ENCODE measurements around the gene FAM210A.
"Not testable (repeated sequence)": the region's sequence is repeated elsewhere in the genome, so short reads cannot be mapped to it uniquely, and the experiment has no call there.

FAM210A gene, protein sequence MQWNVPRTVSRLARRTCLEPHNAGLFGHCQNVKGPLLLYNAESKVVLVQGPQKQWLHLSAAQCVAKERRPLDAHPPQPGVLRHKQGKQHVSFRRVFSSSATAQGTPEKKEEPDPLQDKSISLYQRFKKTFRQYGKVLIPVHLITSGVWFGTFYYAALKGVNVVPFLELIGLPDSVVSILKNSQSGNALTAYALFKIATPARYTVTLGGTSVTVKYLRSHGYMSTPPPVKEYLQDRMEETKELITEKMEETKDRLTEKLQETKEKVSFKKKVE

GRCh38 chr18:13726232-13726971 lies at the start of gene FAM210A, which contains the start of gene RNMT:
Gene FAM210A (minus strand): TSS chr18:13726558. CDS start chr18:13682077, 44,481 bp downstream.
Gene RNMT (plus strand): TSS chr18:13726673. CDS start chr18:13731518, 4,845 bp downstream.
- DNase-seq: peak; percentile 87 to 94 (median 93)

- no peak for DNase-seq
These were observed 48.7 kb upstream of the FAM210A start for GRCh38 chr18:13775058-13775457.

GRCh38 chr18:13762690-13763439 lies 36.5 kb upstream of the FAM210A start:
- DNase-seq: no peak

GRCh38 chr18:13760047-13760446 lies 33.7 kb upstream of the FAM210A start:
- no peak for DNase-seq

DNA sequence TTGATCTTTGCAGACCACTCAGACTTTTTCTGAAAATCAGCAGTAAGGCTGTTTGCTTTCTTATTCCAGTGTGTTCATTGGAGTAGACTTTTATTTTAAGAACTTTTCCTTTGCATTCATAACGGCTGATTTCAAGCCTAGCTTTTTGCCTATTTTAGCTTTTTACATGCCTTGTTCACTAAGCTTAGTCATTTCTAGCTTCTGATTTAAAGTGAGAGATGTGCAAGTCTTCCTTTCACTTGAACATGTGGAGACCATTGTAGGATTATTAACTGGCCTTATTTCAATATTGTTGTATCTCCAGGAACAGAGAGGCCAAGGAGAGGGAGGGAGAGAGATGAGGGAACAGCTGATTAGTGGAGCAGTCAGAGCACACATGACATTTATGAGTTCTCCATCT lies 32.3 kb upstream of the FAM210A start:
- no peak for DNase-seq

DNA sequence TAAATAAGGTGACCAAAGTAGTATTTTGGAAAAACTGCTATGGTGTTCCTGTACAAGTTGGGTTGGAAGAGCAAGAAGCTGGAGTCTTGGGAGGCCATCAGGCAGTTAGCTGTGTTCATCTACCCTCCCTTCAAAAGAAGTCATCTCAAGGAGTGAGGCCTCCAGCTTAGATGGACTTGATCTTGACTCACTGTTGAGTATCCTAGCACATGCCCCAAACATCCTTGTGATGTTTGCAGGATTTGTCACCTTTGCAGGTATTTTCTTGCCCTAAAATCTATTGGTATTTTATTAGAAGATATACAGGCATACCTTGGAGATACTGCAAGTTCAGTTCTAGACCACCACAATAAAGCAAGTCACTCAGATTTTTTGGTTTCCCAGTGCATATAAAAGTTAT lies 30.3 kb upstream of the FAM210A start:
- no peak for DNase-seq

GRCh38 chr18:13756261-13756660 lies 29.9 kb upstream of the FAM210A start:
- DNase-seq: no peak

- not testable (repeated sequence) for DNase-seq
These were observed 25.2 kb upstream of the FAM210A start for GRCh38 chr18:13751599-13751998.

DNA sequence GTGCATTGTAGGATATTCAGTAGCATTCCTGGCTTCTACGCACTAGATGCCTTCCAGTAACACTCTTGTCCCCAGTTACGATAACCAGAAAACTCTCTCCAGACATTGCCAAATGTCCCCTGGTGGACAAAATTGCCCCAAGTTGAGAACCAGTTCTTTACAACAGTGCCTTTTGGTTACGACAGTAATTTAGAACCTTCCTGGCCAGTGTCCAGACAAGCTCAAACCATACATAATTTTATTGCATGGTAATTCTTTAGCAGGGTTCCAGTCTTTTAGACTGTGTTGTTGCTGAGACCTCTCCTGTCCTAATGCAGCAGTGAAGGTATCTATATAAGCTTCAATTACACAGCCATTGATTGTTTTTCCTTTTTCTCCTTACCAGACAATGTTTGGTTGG lies 20.3 kb upstream of the FAM210A start:
- DNase-seq: no peak

DNA sequence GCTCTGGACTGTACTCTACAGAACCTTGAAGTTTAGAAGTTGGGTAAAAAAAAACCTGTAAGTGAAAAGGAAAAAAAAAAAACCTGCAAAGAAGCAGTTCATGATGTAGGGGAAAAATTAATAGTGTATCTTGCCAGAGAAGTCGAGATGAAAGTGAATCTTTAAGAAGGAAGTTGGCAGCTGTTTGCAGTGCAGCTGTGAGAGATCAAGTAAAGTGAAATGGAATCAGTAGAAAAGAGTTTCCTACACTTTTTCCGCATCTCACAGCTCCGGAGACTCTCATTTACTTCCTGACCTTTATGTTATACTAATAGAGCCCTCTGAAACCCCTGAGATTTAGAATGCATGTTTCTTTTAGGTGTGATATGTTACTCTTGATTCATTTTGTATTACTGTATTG lies 19.3 kb upstream of the FAM210A start:
- no peak for DNase-seq

GRCh38 chr18:13735681-13736080 lies 9.3 kb upstream of the FAM210A start:
- no peak for DNase-seq

DNA sequence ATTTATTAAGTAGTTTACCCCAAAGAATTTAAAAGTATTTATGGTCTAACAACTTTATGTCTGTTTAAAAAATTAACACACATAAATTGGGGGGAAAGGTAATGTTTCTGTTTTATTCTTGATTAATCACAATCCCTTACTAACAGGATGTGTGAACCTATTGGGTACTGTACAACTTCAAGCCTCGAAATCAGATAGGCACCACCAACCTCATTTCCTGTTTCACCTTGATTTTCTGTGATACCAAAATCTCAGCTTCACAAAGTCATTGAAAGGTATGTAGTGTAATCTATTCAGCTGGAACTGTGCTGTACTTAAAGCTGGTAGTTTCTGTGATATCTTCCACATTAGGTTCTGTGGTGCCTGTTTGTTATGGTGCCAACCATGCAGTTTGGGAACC lies 4.1 kb upstream of the FAM210A start:
- DNase-seq: peak in 3 of 6 experiments; percentile 4 to 13 (median 6)

GRCh38 chr18:13726972-13727331 lies 594 bp upstream of the FAM210A start:
- peak in 3 of 6 experiments; percentile 22 to 49 (median 29) for DNase-seq

GRCh38 chr18:13725566-13726231 lies 659 bp downstream of the FAM210A start:
- DNase-seq: peak in 2 of 6 experiments; percentile 26 to 52

DNA sequence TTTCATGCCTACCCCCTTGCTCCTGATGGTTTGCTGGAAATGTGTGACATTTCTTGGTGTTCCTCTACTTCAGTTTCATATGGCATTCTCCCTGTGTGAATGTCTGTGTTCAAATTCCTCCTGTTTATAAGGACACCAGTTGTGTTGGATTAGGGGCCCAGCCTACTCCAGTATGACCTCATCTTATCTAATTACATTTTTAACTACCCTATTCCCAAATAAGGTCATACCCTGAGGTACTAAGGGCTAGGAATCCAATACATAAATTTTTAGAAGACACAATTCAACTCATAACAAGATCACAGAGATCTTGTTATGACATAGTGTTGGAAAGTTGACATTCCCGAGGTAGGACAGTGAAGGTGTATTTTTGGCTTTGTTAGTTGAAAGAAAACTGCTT lies 5.5 kb downstream of the FAM210A start:
- DNase-seq: no peak

- DNase-seq: no peak
These were observed 6.2 kb downstream of the FAM210A start for GRCh38 chr18:13720123-13720522.

DNA sequence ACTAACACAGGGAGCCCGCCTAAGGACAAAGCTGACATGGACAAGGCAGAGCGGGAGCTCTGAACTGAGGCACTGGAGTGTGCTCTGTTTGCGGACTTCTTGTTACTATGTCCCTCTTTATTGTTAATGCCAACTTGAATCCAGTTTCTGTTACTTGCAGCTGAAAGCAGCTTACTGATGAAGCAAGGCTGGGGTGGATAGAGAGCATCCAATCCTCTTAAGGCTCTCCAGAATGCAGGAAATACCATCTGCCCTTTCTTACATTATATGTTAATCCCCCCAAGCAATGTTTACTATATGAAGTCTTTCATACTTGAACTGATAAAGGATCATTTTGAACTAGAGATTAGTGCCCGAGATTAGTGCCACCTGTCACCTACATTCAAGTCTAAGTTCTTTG lies 9.4 kb downstream of the FAM210A start:
- DNase-seq: no peak

DNA sequence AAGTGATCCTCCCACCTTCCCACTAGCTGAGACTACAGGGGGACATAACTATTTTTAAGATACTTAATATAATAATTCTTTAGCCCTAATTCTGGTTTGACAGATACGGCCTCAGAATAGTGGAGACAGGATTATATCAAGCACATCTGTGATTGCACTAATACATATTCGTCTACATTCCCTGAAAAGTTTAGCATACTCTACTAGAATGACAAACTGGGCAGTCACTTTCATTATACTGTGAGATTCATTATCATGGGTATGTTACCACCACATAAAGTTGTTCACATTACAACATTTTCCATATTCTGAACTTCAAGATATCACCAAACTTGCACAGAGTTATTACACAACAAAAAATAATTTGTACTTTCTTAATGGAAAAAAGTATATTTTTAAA lies 11.0 kb downstream of the FAM210A start:
- no peak for DNase-seq

DNA sequence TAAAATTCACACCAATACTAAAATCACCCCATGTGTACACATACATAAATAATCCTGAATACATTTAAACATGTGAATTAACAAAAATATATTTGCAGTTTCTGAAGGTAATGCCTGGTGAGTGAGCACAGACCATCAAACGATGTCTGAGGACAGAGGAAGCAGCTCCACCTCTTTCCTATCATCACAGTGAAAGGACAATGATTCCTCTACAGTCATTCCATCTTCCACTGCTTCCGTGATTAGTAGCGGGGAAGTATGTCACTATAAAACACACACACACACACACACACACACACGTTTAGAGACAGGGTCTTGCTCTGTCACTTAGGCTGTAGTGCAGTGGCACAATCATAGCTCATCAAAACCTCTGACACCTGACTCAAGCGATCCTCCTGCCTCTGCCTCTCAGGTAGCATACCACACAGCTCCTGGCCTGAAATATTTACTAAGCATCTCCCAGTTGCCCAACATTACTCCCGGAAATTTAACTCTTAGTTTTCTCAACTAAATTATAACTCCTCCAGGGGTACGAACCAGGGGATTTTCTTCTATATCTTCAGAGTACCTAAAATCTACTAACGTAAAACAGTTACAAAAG lies 12.8 kb downstream of the FAM210A start:
- DNase-seq: no peak

DNA sequence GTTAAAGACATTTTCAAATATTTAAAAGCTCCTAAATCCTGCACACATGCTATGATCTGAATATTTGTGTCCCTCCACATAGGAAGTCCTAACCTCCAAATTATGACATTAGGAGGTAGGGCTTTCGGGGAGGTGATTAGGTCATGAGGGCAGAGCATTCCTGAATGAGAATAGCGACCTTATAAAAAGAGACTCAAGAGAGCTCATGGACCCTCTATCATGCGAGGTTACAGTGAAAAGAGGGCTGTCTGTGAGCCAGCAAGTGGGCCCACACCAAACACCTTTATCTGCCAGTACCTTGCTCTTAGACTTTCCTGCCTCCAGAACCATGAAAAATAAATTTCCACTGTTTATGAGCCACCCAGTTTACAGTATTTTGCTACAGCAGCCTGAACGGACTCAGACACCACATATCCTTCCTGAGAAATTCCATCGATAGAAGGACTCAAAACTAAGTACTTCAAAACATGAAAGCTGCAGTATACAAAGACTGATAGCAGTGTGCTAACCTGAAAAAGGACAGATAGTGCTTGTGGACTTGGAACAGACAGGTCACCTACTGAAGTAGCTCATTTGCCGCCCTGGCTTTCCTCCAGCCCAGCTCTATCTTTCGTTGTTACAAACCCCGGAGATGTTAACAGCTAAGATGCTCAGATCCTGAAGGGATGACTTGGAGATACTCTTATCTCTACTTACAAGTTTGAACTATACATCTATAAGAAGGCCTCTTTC lies 13.8 kb downstream of the FAM210A start:
- DNase-seq: no peak

GRCh38 chr18:13710414-13710831 lies 15.9 kb downstream of the FAM210A start:
- DNase-seq: no peak

DNA sequence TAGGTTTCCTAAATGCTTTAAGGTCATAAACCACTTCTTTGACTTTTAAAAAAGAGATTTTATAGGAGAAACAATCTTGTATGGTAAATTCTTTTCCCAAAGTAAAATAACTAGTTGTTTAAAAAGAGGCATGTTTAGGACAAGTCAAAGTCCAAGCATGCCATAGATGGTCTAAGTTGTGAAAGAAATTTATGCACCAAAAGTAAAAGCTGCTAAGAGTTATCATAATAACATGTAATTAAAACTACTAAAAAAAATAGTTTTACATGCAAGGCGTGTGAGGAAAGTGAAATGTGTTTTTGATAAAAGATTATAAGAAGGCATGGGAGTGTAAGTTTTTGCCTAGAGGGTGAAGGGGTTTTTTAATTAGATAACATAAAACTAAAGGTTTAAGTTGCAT lies 22.5 kb downstream of the FAM210A start:
- no peak for DNase-seq

Measured in stimulated activated naive CD4-positive, alpha-beta T cell (primary cell).